ENCODE results near the gene TRIB2. TPM values are rescaled to one million over a fixed set of nuclear protein-coding genes. Genes with fewer than 3 reads are reported as not detected.
A peak's percentile ranks its signal among the peaks of the same experiment; 100 is the strongest.

The TRIB2 gene
- total RNA-seq, 4 donors from 2014 or later, result 23.8 to 83.6 (median 40.1) TPM

GRCh38 chr2:12727641-12728040 is 10.9 kb downstream of the TRIB2 start:
- H3K27me3 ChIP-seq, result no peaks in the 10 kb centered on the region
- intact Hi-C loops (cut with DNase I; ENCODE audit: low total_unique reads), result no loop called here
- no peak overlapping the region for H3K4me3 ChIP-seq
- H3K4me1 ChIP-seq, result peaks cover 0 to 8% of the 10 kb centered on the region in 2 donors
- H3K27ac ChIP-seq, result no peak overlapping the region
- no peak for DNase-seq
- no peaks in the 10 kb centered on the region for H3K36me3 ChIP-seq
- no peaks in the 10 kb centered on the region for H3K9me3 ChIP-seq
- TF ChIP-seq CTCF (IDR thresholded peaks at IDR 0.05) (no peak), POLR2A (IDR thresholded peaks at IDR 0.05) (no peak)

- DNase-seq, result no peak
- Histone ChIP-seq H3K36me3 (no peaks in the 10 kb centered on the region), H3K4me1 (peaks cover 0 to 8% of the 10 kb centered on the region in 2 donors), H3K27ac (no peak overlapping the region), H3K9me3 (no peaks in the 10 kb centered on the region), H3K27me3 (no peaks in the 10 kb centered on the region), H3K4me3 (no peak overlapping the region)
- no peak for TF ChIP-seq CTCF (IDR thresholded peaks at IDR 0.05)
- no peak for TF ChIP-seq POLR2A (IDR thresholded peaks at IDR 0.05)
- intact Hi-C loops (cut with DNase I; ENCODE audit: low total_unique reads), result no loop called here
Observed at GRCh38 chr2:12728221-12728777, 11.6 kb downstream of the TRIB2 start.

- H3K36me3 ChIP-seq, result no peaks in the 10 kb centered on the region
- TF ChIP-seq CTCF (IDR thresholded peaks at IDR 0.05) (no peak), POLR2A (IDR thresholded peaks at IDR 0.05) (no peak)
- H3K9me3 ChIP-seq, result no peaks in the 10 kb centered on the region
- intact Hi-C loops (cut with DNase I; ENCODE audit: low total_unique reads), result no loop called here
- no peak overlapping the region for H3K4me3 ChIP-seq
- H3K27ac ChIP-seq, result no peak overlapping the region
- DNase-seq, result no peak
- no peaks in the 10 kb centered on the region for H3K27me3 ChIP-seq
- peaks cover 0 to 8% of the 10 kb centered on the region in 2 donors for H3K4me1 ChIP-seq
Observed at GRCh38 chr2:12730265-12730664, 13.5 kb downstream of the TRIB2 start.

- H3K36me3 ChIP-seq, result no peaks in the 10 kb centered on the region
- intact Hi-C loops (cut with DNase I; ENCODE audit: low total_unique reads), result no loop called here
- peak overlapping the region; percentile 31 to 49 for H3K27ac ChIP-seq
- no peaks in the 10 kb centered on the region for H3K9me3 ChIP-seq
- peaks cover 0 to 4% of the 10 kb centered on the region in 2 donors for H3K4me1 ChIP-seq
- H3K4me3 ChIP-seq, result no peak overlapping the region
- no peak for DNase-seq
- H3K27me3 ChIP-seq, result no peaks in the 10 kb centered on the region
- TF ChIP-seq CTCF (IDR thresholded peaks at IDR 0.05) (no peak), POLR2A (IDR thresholded peaks at IDR 0.05) (no peak)
Observed at GRCh38 chr2:12731701-12732280, 15.1 kb downstream of the TRIB2 start.

GRCh38 chr2:12732651-12733050 is 15.9 kb downstream of the TRIB2 start:
- peak in 1 of 2 donors; percentile 52 for DNase-seq
- H3K27me3 ChIP-seq, result no peaks in the 10 kb centered on the region
- no peaks in the 10 kb centered on the region for H3K36me3 ChIP-seq
- peaks cover 0 to 4% of the 10 kb centered on the region in 2 donors for H3K4me1 ChIP-seq
- TF ChIP-seq CTCF (IDR thresholded peaks at IDR 0.05), result no peak
- TF ChIP-seq POLR2A (IDR thresholded peaks at IDR 0.05), result no peak
- H3K27ac ChIP-seq, result peak overlapping the region; percentile 49 to 61
- no peaks in the 10 kb centered on the region for H3K9me3 ChIP-seq
- intact Hi-C loops (cut with DNase I; ENCODE audit: low total_unique reads), result no loop called here
- no peak overlapping the region for H3K4me3 ChIP-seq

All from uterus (tissue), 4 donors.